Upper lobe of left lung (tissue), 4 donors: Measurements from ENCODE around the gene FH.

Experiments
- POLR2AphosphoS5 ChIP-seq, 2 donors: sonication (generic); formaldehyde crosslinking; IDR thresholded peaks; one replicate each; pipeline ENCODE4 v1.5.1; 2017; ENCODE audit warnings: antibody characterized with exemption in 2 of 2
- TF ChIP-seq, protein P1 (sequence below), 6 experiments: fragments of 450-650 bp in 4 of 6; fragments of 200-600 bp in 2 of 6; sonication (generic) in 2 of 6; IDR thresholded peaks; one replicate each; pipeline ENCODE4 v1.5.1; 2016 to 2019; ENCODE audit warnings: antibody characterized with exemption in 6 of 6

DNA sequence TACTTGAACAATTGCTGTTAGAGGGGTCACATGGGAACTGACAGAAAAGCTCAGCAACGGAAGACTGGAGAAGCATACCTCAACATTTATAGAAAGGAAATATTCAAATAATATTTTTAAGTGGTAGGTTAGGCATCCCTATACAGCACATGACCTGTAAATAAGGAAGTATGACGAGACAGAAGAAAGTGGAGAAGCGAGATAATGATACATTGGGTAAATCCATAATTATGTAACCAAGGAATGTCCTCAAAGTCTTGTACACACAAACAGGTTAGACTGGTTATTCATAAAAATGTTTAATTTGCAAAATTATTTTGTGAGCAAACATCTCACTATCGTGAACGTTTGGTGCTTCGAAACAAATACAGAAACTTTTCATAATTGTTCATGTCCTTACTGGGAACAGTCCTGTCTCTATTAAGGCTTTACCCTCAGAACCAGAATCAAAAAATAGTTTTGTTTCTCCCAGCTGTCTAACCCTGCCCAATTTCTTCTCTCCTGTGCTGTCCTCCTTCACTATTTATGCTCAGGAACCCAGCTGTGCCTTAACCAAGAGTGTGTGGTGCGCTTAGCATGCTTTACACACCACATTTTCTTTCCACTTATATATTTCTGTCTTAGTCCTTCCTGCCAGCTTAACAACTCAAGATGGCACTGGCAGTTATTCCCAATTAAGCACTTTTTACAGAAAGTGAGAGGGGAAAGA lies 22.8 kb upstream of the FH start:
- TF ChIP-seq, protein P1, sequence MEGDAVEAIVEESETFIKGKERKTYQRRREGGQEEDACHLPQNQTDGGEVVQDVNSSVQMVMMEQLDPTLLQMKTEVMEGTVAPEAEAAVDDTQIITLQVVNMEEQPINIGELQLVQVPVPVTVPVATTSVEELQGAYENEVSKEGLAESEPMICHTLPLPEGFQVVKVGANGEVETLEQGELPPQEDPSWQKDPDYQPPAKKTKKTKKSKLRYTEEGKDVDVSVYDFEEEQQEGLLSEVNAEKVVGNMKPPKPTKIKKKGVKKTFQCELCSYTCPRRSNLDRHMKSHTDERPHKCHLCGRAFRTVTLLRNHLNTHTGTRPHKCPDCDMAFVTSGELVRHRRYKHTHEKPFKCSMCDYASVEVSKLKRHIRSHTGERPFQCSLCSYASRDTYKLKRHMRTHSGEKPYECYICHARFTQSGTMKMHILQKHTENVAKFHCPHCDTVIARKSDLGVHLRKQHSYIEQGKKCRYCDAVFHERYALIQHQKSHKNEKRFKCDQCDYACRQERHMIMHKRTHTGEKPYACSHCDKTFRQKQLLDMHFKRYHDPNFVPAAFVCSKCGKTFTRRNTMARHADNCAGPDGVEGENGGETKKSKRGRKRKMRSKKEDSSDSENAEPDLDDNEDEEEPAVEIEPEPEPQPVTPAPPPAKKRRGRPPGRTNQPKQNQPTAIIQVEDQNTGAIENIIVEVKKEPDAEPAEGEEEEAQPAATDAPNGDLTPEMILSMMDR (IDR thresholded peaks at IDR 0.05), result no peak
- no peak for TF ChIP-seq POLR2AphosphoS5 (IDR thresholded peaks at IDR 0.05)
